Stimulated activated CD4-positive, alpha-beta T cell treated with anti-CD3 and anti-CD28 coated beads, Interleukin-2, amount 100 ng/mL, for 4 hours (primary cell): ENCODE measurements around the gene RALGDS.
A peak's percentile ranks its signal among the peaks of the same experiment; 100 is the strongest.

Source experiments
- DNase-seq: peaks from one replicate; pipeline ENCODE4 v3.0.0-alpha.2; 2020; ENCODE audit warnings: low read depth

The RALGDS gene

DNA sequence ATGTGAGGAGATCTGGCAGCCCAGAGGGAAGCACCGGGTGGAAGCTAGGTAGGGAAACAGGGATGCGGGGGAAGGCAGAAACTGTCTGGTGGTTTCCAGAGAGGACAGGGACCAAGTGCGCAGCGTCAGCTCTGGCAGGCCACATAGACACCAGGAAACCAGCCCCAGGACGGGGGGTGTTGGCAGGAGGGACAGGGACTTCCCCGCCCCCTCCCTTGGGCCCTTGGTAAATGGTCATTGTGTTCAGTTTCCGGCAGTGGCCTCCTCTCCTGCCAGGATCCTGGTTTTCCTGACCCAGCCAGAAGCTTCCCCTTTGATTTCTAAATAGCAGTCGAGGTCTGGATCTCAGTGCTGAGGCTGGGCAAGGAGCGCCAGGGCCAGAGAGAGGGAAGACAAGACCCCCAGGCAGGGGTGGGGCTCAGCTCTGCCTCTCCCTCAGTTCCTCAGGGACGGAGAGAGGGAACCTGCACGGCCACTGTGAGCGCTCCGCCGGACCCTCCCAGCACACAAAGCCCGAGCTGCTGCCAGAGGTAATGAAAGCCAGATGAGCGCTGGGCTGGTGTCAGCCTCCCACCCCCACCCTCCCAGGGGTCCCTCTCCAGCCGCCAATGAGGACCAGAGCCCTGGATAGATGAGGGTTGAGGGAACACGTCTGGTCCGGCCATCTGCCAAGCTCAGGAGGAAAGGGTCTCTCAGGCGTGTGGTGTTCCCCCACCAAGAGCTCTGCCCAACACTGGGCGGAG is 1.8 kb downstream of the RALGDS start:
- DNase-seq = no peak

DNA sequence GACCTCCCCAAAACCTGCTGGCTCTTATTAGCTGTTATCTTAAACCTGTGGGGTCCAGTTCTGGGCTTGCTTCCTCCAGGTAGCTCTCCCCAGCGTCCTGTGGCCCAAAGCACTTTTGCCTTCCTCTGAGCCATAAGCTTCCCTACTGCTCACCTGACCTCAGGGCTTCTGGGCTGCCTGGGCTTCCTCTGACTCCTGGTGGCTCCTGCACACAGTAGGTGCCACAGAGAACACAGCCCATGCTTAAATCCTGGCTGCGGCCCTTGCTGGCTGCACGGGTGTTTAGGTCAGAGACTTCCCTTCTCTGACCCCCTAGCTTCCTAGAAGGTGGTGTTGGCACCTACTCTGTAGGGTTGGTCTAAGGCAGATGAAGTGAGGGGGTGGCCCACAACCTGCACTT is 2.5 kb downstream of the RALGDS start:
- no peak for DNase-seq

DNA sequence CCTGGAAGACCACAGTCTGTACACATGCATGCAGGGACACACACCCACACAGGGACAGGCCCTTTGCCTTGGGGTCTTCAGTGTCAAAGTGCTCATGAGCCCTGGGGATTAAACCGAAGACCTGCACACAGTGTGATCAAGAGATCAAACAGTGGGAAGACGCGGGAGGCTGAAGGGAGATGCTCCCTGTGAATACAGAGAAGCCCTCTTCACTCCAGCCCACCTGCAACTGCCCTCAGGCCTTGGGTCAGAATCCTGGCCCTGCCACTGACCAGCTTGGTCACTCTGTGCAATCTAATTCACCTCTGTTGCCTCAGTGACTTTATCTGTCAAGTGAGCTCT is 2.9 kb downstream of the RALGDS start:
- no peak for DNase-seq

DNA sequence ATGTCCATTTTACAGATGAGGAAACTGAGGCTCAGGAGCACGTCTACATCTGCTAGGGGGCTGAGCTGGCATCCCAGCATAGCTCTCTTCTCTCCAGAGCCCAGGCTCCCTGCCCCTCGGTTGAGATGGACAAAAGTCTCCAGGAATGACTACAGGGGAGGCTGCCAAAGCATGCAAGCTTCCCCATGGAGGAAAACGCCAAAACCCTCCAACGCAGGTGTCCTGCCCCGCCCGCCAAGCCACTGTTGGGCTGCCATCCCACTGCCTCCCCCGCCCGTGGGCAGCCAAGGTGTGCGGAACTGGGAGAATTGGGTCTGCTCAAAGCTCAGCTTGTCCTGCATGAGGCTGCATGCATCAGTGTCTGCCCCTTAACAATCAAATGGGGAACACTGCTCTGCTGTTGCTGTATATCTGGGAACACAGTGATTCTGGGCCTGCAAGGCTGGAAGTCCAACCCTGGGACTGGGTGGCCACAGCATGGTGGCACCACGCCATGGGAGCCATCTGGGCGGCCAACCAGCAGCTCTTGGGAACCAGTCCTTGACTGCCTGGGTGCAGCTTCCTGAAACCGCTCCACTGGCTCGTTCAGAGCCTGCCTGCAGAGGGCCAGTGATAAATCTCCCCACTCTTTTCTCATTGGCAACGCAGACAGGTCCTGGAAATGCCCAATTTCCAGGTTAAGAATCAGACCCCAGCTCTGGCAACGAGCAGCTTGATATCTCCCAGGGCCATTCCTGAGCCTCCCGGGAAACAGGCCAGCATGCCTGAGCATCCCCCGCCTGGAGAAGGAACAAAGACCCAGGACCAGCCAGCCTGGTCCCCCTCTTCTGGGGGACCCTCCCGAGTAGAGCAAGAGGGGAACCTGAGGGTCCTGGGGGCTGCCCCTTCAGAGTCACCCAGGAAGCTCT is 3.5 kb downstream of the RALGDS start:
- DNase-seq = no peak

DNA sequence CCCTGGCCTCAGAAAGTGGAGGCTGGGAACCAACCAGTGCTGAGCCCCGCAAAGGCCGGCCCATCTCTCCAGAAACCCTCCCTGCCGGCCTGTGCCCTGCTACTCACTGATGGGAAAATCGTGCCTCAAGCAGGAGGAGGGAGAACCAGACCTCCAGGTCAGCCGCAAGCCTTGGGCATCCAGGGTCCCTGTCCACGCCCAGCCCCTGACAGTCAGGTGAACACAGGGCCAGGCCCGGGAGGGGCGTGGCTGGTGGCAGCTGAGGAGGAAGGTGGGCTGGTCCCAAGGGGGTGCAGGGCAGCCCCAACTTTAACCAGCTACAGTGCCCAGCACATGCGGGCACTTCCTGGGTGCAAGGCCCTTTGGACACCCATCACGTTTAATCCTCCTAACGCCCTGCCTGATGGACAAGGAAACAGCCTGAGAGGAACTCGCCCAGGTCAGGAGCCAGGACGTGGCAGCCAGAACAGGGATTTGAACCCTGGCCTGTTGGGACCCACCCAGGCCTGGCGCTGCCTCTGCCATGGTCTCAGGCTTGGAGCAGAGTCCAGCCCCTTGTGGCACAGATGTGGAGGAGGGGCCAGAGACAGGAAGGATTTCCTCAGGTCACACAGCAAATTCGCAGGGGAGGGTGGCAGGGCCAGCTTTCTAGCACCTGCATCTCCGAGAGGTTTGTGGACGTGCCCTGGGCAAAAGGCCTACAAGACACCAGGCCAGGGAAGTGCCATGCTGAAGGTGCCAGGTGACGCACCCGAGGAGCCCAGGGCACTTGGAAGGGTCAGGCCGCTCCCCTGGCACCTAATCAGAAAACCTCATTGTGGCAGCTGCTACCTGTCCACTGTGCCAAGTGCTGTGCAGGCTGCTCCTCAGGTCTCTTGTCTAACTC is 4.5 kb downstream of the RALGDS start:
- DNase-seq = no peak

DNA sequence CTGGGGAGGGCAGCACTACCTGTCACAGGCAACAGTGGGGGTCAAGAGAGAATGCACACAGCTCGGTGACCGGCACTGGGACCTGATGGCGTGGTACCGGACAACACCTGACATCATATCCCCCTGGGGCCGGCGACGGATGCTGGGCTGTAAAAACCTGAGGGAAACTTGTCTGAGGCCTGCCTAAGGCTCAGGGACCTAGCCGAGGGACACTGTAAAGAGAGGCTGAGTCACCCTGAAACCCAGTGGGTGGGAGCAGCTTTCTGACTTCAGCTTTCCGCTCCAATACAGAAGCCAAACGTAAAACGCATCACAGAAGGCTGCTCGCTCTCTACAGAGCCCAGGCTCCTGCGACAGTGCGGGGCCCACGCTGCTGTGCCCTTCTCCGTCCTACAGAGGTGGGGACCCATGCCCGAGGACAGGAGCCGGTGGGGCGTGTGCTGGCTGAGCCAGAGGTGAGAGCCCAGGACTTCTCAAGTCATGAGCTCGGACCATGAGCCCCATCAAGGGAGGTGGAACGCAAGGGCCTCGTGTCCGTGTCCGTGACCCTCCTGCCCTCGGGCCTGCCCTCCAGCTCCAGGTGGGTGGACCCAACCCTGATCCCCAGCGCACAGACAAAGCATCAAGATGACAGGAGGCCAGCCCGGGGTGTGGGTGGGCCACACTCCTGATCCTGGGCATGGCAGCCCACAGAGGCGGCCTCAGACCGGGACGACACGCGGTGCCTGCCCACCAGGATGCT is 5.3 kb downstream of the RALGDS start:
- peak; percentile 55 for DNase-seq

DNA sequence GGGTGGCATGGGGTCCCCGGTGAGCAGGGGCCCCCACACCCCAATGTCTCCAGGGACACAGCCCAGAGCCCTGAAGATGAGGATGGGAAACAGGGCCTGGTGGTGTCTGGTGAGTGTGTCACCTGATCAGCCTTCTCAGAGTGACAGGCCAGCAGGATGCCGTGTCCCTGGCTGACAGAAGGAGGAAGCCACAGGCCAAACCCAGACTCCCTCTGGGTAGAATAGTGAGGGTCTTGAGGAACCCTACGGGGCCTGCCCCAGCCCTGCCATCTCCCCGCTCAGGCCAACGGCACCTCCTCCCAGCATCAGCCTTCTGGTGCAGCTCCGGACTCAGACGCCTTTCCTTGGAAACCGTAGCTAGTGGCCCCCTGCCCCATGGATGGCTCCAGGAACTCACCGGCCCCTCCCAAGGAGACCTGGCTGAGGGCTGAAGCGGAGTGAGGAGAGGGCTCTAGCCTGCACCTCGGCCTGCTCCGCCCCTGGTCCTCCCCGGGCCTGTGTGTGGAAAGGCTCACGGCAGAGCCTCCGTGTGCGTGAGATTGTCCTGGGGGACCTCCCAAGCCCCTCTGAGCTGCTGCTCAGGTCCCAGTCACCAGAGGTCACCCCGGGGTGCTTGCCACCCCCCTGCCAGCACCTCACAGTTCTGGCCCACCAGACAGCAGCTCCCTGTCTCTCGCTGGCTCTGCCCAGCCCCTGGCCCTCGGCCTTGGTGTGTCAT is 6.0 kb downstream of the RALGDS start:
- no peak for DNase-seq

DNA sequence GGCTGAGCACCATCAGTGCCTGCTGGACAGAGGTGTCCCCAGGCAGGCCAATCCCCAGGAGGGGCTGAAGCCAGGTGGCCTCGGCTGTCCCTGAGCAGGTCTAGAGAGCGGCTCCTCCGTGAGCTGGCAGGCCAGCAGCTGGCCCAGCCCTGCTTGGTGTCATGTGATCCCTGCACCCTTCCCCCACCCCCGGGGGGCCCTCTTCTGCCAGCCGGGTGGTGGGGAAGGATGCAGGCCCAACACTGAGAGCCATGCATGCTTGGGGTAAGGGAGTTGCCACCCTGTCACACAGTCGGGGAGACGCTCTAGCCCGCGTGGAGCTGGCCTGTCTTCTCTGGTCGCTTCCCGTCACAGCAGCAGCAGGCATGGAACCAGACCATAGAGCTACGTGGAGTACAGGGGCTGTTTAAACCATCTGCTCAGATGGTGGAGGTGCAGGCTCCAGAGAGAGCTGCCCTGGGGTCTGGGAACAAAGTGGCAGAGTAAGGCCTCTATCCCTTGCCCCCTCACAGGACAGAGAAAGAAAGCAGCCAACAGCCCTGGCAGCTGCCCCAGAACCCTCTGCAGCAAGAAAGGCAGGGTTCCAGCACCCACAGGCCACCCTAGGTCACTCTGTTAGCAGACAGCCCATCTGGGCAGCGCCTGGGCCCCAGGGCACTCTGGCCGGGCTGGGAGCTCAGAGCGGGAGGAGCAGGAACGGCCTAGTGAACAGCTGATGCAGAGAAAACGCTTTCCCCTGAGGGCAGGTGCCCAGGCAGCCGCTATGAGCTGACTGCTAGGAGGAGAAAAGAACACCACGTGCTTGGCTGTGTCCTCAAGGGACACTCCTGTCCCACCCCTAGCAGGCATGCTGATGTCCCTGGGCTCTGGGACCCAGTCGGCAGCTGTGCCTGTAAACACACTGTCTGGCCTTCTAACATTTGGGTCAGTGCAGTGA is 6.8 kb downstream of the RALGDS start:
- DNase-seq = no peak

DNA sequence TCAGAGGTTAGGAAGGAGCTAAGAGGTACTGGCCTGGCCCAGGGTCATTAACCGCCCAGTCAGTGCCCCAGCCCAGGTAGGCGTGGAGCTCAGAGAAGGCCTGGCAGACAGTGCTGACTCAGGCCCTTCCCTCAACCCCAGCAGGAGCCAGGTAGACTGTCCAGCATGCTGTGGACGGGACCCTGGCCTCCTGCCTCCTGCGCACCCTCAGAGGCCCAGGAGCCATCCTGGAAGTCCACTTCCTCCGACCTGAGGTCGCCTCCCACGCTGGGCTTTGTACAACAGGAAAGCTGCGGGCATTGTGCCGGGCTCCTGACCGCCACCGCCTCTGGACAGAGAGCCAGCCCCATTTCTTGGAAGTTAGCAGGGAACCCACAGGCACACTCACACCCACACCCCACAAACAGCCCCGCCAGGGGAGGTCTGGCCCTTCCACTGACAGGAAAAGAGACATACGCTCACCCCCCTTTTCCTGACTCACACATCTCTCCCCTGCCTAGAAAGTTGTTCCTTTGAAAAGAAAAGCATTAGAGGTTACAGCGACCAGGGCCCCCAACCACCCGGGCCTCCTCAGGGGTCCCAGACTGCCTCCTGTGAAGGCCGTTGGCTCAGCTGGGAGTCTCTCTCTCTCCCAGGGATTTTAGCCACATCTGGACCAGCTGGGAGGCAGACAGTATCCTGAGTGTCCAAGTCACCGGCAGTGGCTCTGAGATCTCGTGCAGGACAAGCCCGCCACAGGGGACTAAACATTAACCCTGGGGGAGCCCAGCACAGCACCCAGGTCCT is 7.7 kb downstream of the RALGDS start:
- no peak for DNase-seq

DNA sequence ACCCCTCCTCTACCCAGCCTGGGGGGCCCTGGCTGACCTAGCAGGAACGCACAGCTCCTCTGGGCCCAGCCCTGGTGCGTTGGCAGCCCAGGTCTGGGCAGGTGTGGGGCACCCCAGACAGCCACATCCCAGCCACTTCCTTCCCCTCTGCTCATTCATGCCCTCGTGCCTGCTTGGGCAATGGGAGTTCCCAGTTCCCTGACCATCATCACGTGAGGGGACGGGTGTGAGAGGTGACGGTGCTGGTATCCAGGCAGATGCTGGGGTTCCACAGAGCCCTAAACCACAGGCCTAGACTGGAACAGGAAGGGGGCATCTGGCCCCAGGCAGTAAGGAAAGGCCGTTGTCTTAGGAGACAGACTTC is 8.4 kb downstream of the RALGDS start:
- no peak for DNase-seq

DNA sequence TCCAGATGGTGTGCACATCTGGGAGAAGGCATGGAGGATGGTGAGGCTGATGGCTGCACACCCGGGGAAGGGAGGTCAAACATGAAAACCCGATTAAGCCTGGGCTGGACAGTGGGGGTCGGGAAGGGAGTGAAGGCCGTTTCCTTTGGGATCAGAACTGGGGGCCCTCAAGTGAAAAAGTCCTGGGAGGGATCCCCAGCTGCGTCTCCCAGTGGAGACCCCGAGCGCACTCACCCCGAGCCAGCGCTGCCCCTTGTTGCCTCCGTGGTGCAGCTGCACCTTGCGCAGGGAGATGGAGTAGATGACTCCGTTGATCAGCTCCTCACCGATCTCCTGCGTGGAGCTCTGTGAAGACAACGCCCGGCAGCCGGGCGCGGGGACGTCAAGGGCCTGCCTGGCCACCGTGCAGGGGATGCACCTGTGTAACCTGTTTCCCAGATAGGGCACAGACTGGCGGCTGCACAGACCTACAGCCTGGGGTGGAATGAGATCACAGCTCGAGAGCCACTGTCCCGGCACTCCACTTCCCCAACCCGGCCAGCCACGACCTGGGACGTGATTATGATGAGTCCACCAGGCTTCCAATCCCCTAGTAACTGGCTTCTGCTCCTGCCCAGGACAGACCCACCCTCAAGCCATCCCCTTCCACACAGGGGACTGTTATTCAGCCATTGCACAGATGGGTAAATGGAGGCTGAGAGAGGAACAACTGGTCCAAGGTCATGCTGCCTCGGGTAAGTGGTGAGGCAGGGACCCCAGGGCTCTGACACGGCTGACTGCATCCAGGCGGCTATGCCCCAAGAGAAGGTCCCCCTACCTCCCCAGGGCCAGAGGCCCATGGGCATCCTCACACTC is 9.0 kb downstream of the RALGDS start:
- no peak for DNase-seq

DNA sequence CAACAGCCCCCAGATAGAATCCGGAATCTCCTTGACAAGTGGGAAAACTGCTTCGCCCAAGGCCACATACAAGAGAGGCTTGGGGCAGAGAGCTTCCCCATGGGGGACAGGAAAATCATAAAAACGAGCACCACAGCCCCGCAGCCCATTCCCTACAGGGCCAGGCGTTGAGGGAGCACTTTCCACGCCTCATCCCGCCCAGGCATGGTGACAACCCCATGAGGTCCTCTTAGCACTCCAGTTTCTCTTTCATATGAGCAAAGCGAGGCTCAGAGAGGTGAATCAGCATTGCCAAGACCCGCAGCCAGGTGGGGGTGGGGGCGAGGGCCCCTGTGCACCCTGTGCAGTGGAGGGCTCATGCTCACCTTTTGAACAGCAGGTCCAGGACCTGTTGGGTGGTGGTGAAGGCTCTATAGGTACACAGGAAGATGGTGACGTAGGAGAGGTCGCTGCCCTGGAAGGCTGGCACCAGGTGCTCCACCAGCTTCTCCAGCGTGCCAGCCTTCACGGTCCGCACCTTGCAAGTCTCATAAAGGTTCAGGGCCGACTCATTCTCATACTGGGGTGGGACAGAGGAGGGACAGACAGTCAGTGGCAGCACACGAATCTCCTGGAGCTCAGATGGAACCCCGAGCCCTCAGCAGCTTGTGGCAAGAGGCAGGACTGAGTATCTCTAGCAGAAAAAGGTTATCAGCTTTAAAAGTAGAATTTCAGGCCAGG is 10.9 kb downstream of the RALGDS start:
- no peak for DNase-seq

DNA sequence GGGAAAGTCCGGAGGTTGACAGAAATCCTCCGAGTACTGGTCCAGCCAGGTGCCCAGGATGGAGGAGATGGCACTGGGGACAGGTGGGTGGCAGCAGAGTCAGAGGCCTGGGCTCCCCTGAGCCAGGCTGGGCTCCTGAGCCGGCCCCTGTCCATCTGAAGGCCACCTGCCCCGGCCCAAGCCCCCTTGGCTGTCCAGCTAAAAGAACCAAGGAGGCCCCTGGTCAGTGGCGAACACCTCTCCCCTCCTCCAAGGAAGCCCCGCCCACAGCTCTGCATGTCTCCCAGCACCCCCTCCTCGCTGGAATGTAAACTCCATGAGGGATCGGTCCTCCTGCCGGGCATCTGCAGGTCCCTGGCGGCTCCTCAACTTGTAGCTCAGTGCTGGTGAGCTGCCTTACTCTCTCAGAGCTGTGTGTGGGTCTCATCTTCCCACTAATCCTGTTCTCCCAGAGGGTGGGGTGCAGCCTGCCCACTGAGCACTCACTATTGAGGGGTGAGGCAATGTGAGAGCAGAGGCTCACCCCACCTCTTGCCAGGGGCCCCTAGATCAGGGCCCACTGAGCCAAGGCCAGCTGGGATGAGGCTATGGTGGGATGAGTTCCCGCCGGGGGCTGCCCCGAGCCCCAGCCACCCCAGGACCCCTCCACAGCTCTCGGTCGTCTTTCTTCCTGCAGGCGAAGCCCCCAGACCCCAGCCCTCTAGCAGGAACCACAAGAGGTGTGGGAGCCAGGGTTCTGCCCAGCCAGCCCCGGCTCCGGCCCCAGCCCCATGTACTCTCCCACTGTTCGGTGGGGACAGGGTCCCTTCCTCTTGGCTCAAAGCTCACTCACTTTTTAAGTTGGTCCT is 12.0 kb downstream of the RALGDS start:
- DNase-seq = no peak

DNA sequence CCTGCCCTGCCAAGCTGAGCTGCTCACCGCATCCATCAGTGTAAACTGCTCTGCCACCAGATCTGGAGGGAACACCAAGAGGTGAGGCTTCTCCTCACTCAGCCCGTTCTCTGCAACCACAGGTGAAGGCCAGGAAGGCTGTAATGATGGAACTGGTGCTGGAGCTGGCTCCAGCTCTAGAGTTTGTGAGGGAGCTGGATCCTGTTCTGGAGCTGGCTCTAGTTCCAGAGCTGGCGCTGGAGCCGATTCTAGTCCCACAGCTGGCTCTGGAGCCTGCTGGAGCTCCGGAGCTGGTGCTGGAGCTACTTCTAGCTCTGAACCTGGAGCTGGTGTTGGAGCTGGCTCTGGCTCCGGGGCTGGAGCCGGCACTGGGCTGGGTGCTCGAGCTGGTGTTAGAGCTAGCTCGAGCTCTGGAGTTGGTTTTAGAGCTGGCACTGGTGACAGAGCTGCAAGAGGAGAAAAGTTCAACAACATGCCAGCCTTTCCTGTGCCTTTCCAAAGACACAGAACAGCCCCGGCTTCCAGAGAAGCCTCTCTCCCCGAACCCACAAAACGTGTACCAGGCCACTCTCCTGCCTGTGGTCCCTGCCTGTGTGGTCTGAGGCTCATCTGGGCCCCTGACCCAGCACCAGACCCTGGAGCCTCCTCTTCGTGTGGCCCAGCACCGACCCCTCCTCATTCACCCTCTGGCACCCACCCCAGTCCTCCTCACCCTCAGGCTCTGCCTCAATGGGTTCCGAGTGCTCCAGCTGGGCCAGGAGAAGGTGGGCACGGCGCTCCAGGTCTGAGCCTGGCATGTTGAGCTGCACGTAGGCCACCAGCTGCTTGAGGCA is 12.9 kb downstream of the RALGDS start:
- DNase-seq = no peak

DNA sequence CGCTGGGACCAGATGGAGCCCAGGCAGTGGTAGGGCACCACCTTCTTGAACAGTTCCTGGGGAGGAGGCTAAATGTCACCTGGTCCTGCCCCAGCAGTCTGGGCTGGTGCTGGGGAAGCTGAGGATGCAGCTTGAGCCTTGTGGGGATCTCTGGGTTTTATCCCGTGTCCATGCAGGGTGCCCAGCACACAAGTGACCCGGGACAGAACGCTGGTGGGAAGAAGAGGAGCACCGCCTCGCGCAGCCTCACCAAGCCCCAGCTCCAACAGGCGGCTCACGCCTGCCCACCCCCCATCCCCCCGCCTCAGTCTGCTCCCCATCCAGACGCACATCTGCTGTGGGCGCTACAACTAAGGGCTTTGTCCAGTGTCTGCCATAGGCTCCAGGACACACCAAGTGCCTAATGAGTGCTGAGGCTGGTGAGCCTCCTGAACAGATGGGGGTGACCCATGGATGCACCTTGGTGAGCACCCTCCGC is 13.8 kb downstream of the RALGDS start:
- no peak for DNase-seq
